Dedifferentiated amniotic fluid mesenchymal stem cell (primary cell): ENCODE results near the gene CDH13.
"Not testable (repeated sequence)": the region's sequence is repeated elsewhere in the genome, so short reads cannot be mapped to it uniquely, and the experiment has no call there.

ENCODE experiments used
- DNase-seq: peaks from one replicate; pipeline ENCODE4 v3.0.0-alpha.2; 2016; ENCODE audit errors: extremely low spot score

Gene CDH13

GRCh38 chr16:82888591-82889001 lies 261.8 kb downstream of the CDH13 start:
- DNase-seq, result peak; percentile 75

DNA sequence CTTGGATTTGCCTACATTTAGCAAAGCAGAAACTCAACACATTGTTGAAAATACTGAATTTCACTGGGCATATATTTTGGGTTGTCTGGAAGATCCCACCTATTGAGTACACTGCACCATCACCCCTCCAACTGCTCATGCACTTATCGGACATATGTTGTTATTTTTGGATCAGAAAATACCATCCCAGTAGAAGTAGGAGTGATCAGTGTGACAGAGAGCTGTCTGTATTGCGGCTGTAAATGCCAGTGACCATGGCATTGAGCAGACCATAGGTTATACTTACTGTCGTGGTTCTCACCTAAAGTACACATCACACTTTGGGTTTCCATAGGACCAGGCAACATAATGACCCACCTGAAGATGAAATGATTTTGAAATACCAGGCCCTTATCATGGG lies 264.7 kb downstream of the CDH13 start:
- no peak for DNase-seq

DNA sequence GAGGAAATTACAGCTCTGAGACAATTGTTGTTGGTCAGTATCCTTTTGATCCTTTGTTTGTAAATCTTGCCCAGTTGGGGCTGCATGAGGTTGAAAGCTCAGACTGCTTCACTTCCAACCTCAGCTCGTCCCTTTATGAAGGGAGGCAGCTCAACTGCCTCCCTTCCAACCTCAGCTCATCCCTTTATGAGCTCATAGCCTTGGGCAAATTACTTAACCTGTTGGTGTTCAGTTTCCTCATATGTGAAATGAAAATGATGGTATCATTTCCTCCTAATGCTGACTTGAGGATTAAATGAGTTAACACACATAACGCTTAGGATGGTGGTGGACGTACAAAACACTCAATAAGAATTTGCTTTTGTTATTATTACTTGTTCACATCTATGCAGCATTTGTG lies 265.1 kb downstream of the CDH13 start:
- DNase-seq, result no peak

- DNase-seq, result no peak
Measured at GRCh38 chr16:82892324-82892723, 265.6 kb downstream of the CDH13 start.

GRCh38 chr16:82895843-82896242 lies 269.1 kb downstream of the CDH13 start:
- DNase-seq, result no peak

GRCh38 chr16:82899006-82899405 lies 272.2 kb downstream of the CDH13 start:
- DNase-seq, result no peak

- DNase-seq, result no peak
Measured at GRCh38 chr16:82899731-82900450, 273.1 kb downstream of the CDH13 start.

GRCh38 chr16:82900559-82900958 lies 273.8 kb downstream of the CDH13 start:
- no peak for DNase-seq

- no peak for DNase-seq
Measured at GRCh38 chr16:82911925-82912324, 285.2 kb downstream of the CDH13 start.

DNA sequence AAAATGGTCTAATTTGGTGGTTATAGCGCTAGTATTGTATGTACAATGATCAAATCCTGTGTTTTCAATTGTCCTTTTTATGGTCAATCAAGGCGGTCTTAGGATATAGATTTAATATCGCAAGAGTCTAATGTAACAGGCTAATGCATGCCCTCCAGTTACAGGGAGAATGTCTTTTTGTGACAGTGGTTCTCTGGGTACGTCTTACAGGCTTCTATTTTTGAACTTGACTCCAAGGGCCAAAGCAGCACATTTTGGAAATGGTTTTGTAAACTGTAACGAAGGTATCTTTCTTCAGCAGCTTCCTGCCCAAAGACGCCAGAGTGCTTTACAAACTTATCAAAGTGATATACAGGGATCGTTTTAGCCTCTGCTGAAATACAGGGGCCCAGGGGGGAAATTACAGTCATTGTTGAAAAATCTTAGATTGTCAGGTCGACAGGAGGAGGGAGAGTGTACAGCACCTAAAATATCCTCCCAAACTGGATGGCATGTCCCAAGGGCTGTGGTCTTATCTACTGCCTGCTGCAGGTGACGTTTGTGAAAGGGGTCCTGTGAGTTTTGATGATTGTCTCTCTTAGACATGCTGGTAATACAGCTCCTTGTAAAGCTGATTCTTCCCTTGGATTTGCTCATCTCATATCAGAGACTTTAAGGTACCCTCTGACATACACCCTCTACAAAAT lies 288.5 kb downstream of the CDH13 start:
- no peak for DNase-seq

- no peak for DNase-seq
Measured at GRCh38 chr16:82917886-82918595, 291.3 kb downstream of the CDH13 start.

- no peak for DNase-seq
Measured at GRCh38 chr16:82924075-82924854, 297.5 kb downstream of the CDH13 start.

- no peak for DNase-seq
Measured at GRCh38 chr16:82926500-82926899, 299.7 kb downstream of the CDH13 start.

DNA sequence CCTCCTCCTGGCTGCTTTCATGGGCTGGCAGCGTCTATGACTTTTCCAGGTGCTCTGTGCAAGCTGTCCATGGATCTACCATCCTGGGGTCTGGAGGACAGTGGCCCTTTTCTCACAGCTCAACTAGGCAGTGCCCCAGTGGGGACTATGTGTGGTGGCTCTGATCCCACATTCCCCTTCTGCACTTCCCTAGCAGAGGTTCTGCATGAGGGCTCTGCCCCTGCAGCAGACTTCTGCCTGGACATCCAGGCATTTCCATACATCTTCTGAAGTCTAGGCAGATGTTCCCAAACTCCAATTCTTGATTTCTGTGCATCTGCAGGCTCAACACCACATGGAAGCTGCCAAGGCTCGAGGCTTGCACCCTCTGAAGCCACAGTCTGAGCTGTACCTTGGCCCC lies 307.2 kb downstream of the CDH13 start:
- not testable (repeated sequence) for DNase-seq

DNA sequence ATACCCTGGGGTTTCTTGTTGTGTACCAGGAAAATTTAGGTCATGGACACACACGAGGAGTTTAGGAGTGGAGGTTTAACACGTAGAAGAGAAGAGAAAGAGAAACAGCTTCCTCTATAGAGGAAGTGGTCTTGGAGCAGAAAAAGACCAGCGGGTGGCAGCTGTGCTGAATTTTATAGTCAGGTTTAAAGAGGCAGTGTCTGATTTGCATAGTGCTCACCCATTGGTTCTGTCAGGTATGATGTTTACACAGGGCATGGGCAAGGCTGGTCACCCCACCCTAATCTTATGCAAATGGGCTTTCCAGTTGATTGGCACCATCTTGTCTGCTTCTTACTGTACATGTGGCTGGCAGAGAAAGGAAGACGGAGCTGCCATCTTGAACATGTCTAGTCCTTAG lies 309.0 kb downstream of the CDH13 start:
- DNase-seq, result no peak

DNA sequence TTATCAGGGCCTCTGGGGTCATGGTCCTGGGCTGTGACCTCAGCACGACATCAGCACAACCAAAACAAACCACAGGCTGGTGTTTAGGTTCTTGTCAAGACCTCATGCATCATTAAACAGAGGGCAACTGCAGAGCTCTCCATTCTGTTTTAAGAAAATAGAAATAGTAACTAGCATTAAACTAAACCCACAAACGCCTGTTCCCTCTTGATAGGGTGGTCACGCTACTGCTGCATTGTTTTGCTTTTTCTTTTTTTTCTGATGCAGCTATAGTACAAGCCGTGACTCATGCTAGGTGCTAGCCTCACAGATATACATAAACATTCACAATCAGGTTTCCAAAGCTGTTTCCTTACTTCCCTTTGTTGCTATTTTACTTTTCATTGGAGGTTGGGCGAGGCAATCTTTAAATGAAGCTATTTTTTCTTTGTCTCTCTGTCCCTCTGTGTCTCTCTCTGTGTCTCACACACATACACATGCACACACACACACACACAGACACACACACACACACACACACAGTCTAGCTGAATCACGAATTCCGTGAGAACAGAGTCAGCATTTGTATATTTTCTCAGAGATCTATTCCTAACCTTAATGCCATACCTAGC lies 310.3 kb downstream of the CDH13 start:
- DNase-seq, result no peak

GRCh38 chr16:82937926-82938520 lies 311.3 kb downstream of the CDH13 start:
- DNase-seq, result no peak

- DNase-seq, result no peak
Measured at GRCh38 chr16:82943371-82943770, 316.6 kb downstream of the CDH13 start.

GRCh38 chr16:82945420-82946101 lies 318.8 kb downstream of the CDH13 start:
- DNase-seq, result no peak

GRCh38 chr16:82947698-82948097 lies 320.9 kb downstream of the CDH13 start:
- DNase-seq, result no peak

DNA sequence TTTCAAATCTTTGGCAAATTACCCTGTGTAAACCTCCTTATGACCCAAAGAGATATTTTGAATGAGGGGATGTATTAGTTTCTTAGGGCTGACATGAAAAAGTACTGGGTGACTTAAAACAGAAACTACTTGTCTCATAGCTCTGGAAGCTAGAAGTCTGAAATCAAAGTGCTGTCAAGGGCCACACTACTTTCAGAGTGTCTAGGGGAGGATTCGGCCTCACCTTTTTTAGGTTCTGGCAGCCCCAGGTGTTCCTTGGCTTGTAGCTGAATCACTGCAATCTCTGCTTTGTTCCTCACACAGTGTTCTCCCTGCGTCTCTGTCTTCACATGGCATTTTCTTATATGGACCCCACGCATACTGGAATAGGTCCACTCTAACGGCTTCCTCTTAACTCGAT lies 322.2 kb downstream of the CDH13 start:
- no peak for DNase-seq
